ENCODE results near the gene COL24A1.
"Not testable (repeated sequence)": the region's sequence is repeated elsewhere in the genome, so short reads cannot be mapped to it uniquely, and the experiment has no call there.

COL24A1 gene

DNA sequence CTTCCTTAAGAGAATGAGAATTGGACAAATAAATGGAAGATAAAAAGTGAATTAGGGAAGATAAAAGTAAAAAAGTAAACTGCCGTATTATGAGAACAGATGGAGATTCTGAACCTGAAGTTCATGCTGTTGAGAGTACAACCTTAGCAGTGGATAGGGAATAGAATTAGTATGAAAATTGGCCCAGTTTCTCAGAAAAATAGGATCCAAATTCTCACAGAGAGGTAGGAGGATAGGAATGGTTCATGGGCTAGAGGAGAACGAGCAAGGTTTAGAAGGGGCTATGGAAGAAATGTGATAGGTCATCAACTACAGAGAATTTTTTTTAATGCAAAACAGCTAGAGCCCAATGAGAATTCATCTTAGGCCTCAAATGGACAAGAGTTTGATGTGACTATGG, 42.3 kb downstream of the COL24A1 start:
- no peaks in the 10 kb centered on the region for H3K27me3 ChIP-seq (replicated peaks; ENCODE audit: control insufficient read depth, insufficient read depth, low read length)
- no peak overlapping the region for H3K4me3 ChIP-seq (replicated peaks; ENCODE audit: low read depth, low read length)
- no peak for DNase-seq (ENCODE audit: extremely low read depth, insufficient read length)
- no peaks in the 10 kb centered on the region for H3K36me3 ChIP-seq (ENCODE audit: control insufficient read depth, insufficient read depth, low read length)
- TF ChIP-seq, protein P1, sequence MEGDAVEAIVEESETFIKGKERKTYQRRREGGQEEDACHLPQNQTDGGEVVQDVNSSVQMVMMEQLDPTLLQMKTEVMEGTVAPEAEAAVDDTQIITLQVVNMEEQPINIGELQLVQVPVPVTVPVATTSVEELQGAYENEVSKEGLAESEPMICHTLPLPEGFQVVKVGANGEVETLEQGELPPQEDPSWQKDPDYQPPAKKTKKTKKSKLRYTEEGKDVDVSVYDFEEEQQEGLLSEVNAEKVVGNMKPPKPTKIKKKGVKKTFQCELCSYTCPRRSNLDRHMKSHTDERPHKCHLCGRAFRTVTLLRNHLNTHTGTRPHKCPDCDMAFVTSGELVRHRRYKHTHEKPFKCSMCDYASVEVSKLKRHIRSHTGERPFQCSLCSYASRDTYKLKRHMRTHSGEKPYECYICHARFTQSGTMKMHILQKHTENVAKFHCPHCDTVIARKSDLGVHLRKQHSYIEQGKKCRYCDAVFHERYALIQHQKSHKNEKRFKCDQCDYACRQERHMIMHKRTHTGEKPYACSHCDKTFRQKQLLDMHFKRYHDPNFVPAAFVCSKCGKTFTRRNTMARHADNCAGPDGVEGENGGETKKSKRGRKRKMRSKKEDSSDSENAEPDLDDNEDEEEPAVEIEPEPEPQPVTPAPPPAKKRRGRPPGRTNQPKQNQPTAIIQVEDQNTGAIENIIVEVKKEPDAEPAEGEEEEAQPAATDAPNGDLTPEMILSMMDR (IDR thresholded peaks at IDR 0.05; ENCODE audit: insufficient read depth, low read length, poor library complexity, severe bottlenecking) = no peak

DNA sequence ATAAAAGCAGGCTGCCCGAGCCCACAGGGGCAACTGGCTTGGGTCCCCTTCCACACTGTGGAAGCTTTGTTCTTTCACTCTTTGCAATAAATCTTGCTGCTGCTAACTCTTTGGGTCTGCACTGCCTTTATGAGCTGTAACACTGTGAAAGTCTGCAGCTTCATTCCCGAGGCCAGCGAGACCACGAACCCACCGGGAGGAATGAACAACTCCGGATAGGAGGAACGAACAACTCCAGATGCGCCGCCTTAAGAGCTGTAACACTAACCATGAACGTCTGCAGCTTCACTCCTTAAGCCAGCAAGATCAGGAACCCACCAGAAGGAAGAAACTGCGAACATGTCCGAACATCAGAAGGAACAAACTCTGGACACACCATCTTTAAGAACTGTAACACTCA, 45.0 kb downstream of the COL24A1 start:
- not testable (repeated sequence) for H3K36me3 ChIP-seq (ENCODE audit: control insufficient read depth, insufficient read depth, low read length); H3K27me3 ChIP-seq (replicated peaks; ENCODE audit: control insufficient read depth, insufficient read depth, low read length); DNase-seq (ENCODE audit: extremely low read depth, insufficient read length)

DNA sequence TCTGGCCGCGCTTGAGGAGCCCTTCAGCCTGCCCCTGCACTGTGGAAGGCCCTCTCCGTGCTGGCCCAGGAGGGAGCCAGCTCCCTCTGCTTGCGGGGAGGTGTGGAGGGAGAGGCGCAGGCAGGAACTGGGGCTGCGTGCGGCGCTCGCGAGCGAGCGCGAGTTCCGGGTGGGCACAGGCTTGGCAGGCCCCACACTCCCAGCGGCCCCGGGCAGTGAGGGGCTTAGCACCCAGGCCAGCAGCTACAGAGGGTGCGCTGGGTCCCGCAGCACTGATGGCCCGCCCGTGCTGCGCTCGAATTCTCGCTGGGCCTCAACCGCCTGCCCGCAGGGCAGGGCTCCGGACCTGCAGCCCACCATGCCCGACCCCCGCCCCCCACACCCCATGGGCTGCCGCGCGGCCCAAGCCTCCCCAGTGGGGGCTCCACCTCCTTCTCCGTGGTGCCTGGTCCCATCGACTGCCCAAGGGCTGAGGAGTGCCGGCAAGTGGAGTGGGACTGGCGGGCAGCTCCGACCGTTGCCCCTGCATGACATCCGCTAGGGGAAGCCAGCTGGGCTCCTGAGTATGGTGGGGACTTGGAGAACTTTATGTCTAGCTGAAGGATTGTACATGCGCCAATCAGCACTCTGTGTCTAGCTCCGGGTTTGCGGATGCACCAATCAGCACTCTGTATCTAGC, 46.0 kb downstream of the COL24A1 start:
- no peak for DNase-seq (ENCODE audit: extremely low read depth, insufficient read length)
- H3K27me3 ChIP-seq (replicated peaks; ENCODE audit: control insufficient read depth, insufficient read depth, low read length) = no peaks in the 10 kb centered on the region
- H3K36me3 ChIP-seq (ENCODE audit: control insufficient read depth, insufficient read depth, low read length) = no peaks in the 10 kb centered on the region
- no peak overlapping the region for H3K4me3 ChIP-seq (replicated peaks; ENCODE audit: low read depth, low read length)
- TF ChIP-seq, protein P1 (IDR thresholded peaks at IDR 0.05; ENCODE audit: insufficient read depth, low read length, poor library complexity, severe bottlenecking) = no peak

More for the DNA sequence above, 45.0 kb downstream of the COL24A1 start:
- H3K4me3 ChIP-seq (replicated peaks; ENCODE audit: low read depth, low read length) = not testable (repeated sequence)

DNA sequence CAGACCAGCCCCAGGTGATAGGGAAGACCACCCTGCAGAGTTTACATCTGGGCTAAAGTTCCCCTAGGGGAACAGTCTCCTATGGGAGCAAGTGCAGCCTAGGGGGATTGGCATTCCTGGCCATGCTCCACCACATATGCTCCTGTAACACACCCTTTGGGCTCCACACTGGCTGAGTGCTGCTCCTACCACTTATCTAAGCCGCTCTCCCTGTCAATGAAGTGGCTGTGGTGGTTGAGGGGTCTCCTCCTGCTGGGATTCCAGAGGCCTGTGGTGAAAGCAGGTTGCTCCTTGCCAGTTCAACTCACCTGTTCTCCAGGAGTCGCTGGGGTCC, 51.1 kb downstream of the COL24A1 start:
- Histone ChIP-seq H3K27me3 (replicated peaks; ENCODE audit: control insufficient read depth, insufficient read depth, low read length) (no peaks in the 10 kb centered on the region), H3K4me3 (replicated peaks; ENCODE audit: low read depth, low read length) (no peak overlapping the region), H3K36me3 (ENCODE audit: control insufficient read depth, insufficient read depth, low read length) (no peaks in the 10 kb centered on the region)
- TF ChIP-seq, protein P1 (IDR thresholded peaks at IDR 0.05; ENCODE audit: insufficient read depth, low read length, poor library complexity, severe bottlenecking) = no peak
- DNase-seq (ENCODE audit: extremely low read depth, insufficient read length) = no peak

DNA sequence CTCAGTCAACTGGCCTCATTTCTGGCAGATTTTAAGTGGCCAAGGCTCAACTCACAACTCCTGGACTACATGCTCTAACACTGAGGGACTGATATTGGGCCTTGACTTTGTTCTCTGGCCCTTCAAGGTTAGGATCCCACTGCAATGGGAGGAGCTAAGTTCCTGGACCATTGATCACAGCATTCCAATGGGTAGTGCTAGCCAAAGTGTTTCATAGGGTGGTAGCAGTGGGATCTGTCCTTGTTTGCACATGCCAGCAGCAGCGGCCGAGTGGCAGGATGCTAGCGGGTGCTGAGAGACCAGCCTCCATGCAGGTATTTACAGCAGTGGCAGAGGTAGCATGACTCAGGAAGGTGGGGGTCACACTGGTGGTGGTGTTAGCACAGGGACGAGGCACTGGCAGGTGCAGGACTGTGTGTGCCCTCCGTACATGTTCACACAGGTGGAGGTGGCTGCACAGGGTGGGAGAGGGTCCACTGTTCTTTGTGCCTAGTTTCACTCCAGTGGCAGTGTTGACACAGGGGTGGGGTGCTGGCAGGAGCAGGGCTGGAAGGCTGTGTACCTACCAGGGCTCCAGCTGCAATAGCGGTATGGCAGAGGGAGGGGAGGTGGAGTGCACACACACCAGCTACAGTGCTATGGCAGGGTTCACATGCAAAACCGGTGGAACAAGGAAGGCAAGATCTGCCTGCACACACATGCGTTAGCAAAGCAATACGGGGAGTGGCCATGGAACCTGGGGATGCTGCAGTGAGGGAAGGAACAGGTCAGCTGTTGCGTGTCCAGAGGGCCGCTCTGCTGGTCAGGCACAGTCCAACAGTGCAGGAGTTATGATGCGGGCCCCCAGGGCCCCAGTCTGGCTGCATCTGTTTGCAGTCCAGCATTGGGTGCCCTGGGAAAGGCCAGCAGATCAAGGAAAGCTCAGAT, 51.7 kb downstream of the COL24A1 start:
- DNase-seq (ENCODE audit: extremely low read depth, insufficient read length) = no peak
- H3K36me3 ChIP-seq (ENCODE audit: control insufficient read depth, insufficient read depth, low read length) = no peaks in the 10 kb centered on the region
- TF ChIP-seq, protein P1 (IDR thresholded peaks at IDR 0.05; ENCODE audit: insufficient read depth, low read length, poor library complexity, severe bottlenecking) = no peak
- H3K27me3 ChIP-seq (replicated peaks; ENCODE audit: control insufficient read depth, insufficient read depth, low read length) = no peaks in the 10 kb centered on the region
- no peak overlapping the region for H3K4me3 ChIP-seq (replicated peaks; ENCODE audit: low read depth, low read length)

DNA sequence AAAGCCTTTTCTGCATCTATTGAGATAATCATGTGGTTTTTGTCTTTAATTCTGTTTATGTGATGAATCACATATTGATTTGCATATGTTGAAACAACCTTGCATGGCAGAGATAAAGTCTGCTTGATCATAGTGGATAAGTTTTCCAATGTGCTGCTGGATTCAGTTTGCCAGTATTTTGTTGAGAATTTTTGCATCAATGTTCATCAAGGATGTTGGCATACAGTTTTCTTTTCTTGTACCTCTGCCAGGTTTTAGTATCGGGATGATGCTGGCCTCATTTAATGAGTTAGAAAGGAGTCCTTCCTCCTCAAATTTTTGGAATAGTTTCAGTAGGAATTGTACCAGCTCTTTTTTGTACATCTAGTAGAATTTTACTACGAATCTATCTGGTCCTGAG, 55.0 kb downstream of the COL24A1 start:
- no peaks in the 10 kb centered on the region for H3K36me3 ChIP-seq (ENCODE audit: control insufficient read depth, insufficient read depth, low read length)
- H3K27me3 ChIP-seq (replicated peaks; ENCODE audit: control insufficient read depth, insufficient read depth, low read length) = no peaks in the 10 kb centered on the region
- no peak overlapping the region for H3K4me3 ChIP-seq (replicated peaks; ENCODE audit: low read depth, low read length)
- no peak for DNase-seq (ENCODE audit: extremely low read depth, insufficient read length)
- TF ChIP-seq, protein P1 (IDR thresholded peaks at IDR 0.05; ENCODE audit: insufficient read depth, low read length, poor library complexity, severe bottlenecking) = no peak
